ENCODE data around the gene CDH5. TPM values are rescaled to one million over a fixed set of nuclear protein-coding genes. Genes with fewer than 3 reads are reported as not detected.
A peak's percentile ranks its signal among the peaks of the same experiment; 100 is the strongest.

CDH5 gene
- total and polyA plus RNA-seq, 2 of the 13 experiments (the other 11 are each of a cell fraction or from before 2014, with no cell fraction given), result 0.71 to 1.1 TPM

GRCh38 chr16:66408163-66409048 is 41.9 kb downstream of the CDH5 start (continued):
- TF ChIP-seq PAXIP1 (CRISPR knock-in tag; conservative IDR thresholded peaks at IDR 0.05), result peak; percentile 53
- TF ChIP-seq FOXP1 (IDR thresholded peaks at IDR 0.05), result 0 out of 2 replicates have a peak, but pooled peaks have one; percentile 8
- TF ChIP-seq FOXP1 (CRISPR knock-in tag; IDR thresholded peaks at IDR 0.05), result 0 out of 2 replicates have a peak, but pooled peaks have one; percentile 27
- TF ChIP-seq ISL2 (CRISPR knock-in tag; IDR thresholded peaks at IDR 0.05), result 0 out of 2 replicates have a peak, but pooled peaks have one; percentile 37
- no peak for TF ChIP-seq ZBTB34 (CRISPR knock-in tag; IDR thresholded peaks at IDR 0.05)
- TF ChIP-seq ZNF235 (CRISPR knock-in tag; IDR thresholded peaks at IDR 0.05; ENCODE audit: borderline replicate concordance), result no peak
- TF ChIP-seq TEAD3 (CRISPR knock-in tag; optimal IDR thresholded peaks at IDR 0.05; ENCODE audit: borderline replicate concordance), result no peak
- no peak; the same call in 1 of the 2 replicates for TF ChIP-seq ISX (CRISPR knock-in tag; conservative IDR thresholded peaks at IDR 0.05)
- no peak for TF ChIP-seq ZNF224 (CRISPR knock-in tag; IDR thresholded peaks at IDR 0.05)
- TF ChIP-seq ZNF326 (CRISPR knock-in tag; IDR thresholded peaks at IDR 0.05; ENCODE audit: borderline replicate concordance), result no peak
- no peak for TF ChIP-seq ZNF570 (CRISPR knock-in tag; IDR thresholded peaks at IDR 0.05; ENCODE audit: borderline replicate concordance)
- no peak for TF ChIP-seq NFE2L1 (CRISPR knock-in tag; IDR thresholded peaks at IDR 0.05; ENCODE audit: borderline replicate concordance)
- no peak for TF ChIP-seq ZNF556 (CRISPR knock-in tag; IDR thresholded peaks at IDR 0.05; ENCODE audit: borderline replicate concordance)
- no peak for TF ChIP-seq ZNF704 (CRISPR knock-in tag; IDR thresholded peaks at IDR 0.05; ENCODE audit: borderline replicate concordance)
- TF ChIP-seq NR2F2 (IDR thresholded peaks at IDR 0.05; ENCODE audit: borderline replicate concordance, low read depth), result no peak
- no peak for TF ChIP-seq ZNF552 (CRISPR knock-in tag; IDR thresholded peaks at IDR 0.05; ENCODE audit: borderline replicate concordance)
- TF ChIP-seq PHF21A (CRISPR knock-in tag; IDR thresholded peaks at IDR 0.05), result peak; percentile 78
- peak; percentile 46; the same call in 1 of the 2 replicates for TF ChIP-seq FOXO1 (CRISPR knock-in tag; IDR thresholded peaks at IDR 0.05)
- TF ChIP-seq TIGD3 (CRISPR knock-in tag; IDR thresholded peaks at IDR 0.05; ENCODE audit: borderline replicate concordance), result no peak
- TF ChIP-seq TCF7 (IDR thresholded peaks at IDR 0.05; ENCODE audit: low read depth), result peak; percentile 42; the same call in 1 of the 2 replicates
- no peak for TF ChIP-seq ZBTB3 (CRISPR knock-in tag; IDR thresholded peaks at IDR 0.05; ENCODE audit: borderline replicate concordance, low read depth)
- no peak for TF ChIP-seq STAT5B (CRISPR knock-in tag; IDR thresholded peaks at IDR 0.05)
- TF ChIP-seq ZNF331 (CRISPR knock-in tag; IDR thresholded peaks at IDR 0.05), result no peak; the same call in 1 of the 2 replicates

Measured in HepG2 (cell line).